K562 (cell line): Measurements from ENCODE around the gene AMMECR1L. TPM values are rescaled to one million over a fixed set of nuclear protein-coding genes. Genes with fewer than 3 reads are reported as not detected.

Experiments used
- CHAMP1 ChIP-seq: fragments of 450-650 bp; IDR thresholded peaks from 2 replicates; pipeline ENCODE4 v1.6.1; 2016; ENCODE audit warnings: mild to moderate bottlenecking
- EHMT2 ChIP-seq: fragments of 450-650 bp; IDR thresholded peaks from 2 replicates; pipeline ENCODE4 v1.6.1; 2018; ENCODE audit warnings: antibody characterized with exemption
- ETS1 ChIP-seq: conservative IDR thresholded peaks from 2 replicates; pipeline ENCODE4 v1.6.1; 2011; ENCODE audit warnings: low read depth, mild to moderate bottlenecking, low read length; ENCODE audit not compliant: control insufficient read depth
- MAX ChIP-seq: sonication (generic); formaldehyde crosslinking; IDR thresholded peaks from 2 replicates; pipeline ENCODE4 v1.9.0; 2022; ENCODE audit warnings: mild to moderate bottlenecking, missing genetic modification reagents
- MTA1 ChIP-seq: fragments of 450-650 bp; IDR thresholded peaks from 2 replicates; pipeline ENCODE4 v1.6.1; 2017; ENCODE audit warnings: borderline replicate concordance
- NR2C1 ChIP-seq, 2 experiments: fragments of 450-650 bp; IDR thresholded peaks; 2 replicates each; pipeline ENCODE4 v1.6.1; 2017; ENCODE audit warnings: mild to moderate bottlenecking in 2 of 2, antibody characterized with exemption in 1 of 2, inconsistent platforms in 1 of 2, missing compliant biosample characterization in 1 of 2, missing genetic modification characterization in 1 of 2
- NRF1 ChIP-seq, 2 experiments: fragments of 450-650 bp; IDR thresholded peaks in 1 of 2; conservative IDR thresholded peaks in 1 of 2; 2 replicates each; pipeline ENCODE4 v1.6.1; 2014; ENCODE audit warnings: mild to moderate bottlenecking in 2 of 2
- PCBP1 ChIP-seq: fragments of 200-400 bp; formaldehyde crosslinking; IDR thresholded peaks from 2 replicates; pipeline ENCODE4 v1.6.1; 2018; ENCODE audit warnings: mild to moderate bottlenecking, low read depth, low read length; ENCODE audit not compliant: poor library complexity, severe bottlenecking
- THAP12 ChIP-seq: fragments of 250-450 bp; sonication (Bioruptor Pico); IDR thresholded peaks from 2 replicates; pipeline ENCODE4 v1.9.0; 2021; ENCODE audit warnings: mild to moderate bottlenecking, inconsistent platforms
- THRA ChIP-seq: fragments of 450-650 bp; IDR thresholded peaks from 2 replicates; pipeline ENCODE4 v1.6.1; 2017; ENCODE audit warnings: mild to moderate bottlenecking, moderate library complexity
- TOE1 ChIP-seq, 2 experiments: fragments of 450-650 bp in 1 of 2; sonication (generic) in 1 of 2; formaldehyde crosslinking in 1 of 2; IDR thresholded peaks; 2 replicates each; pipeline versions ENCODE4 v1.7.1 to v1.8.0; 2016 to 2022; ENCODE audit warnings: borderline replicate concordance in 2 of 2, mild to moderate bottlenecking in 2 of 2, antibody characterized with exemption in 1 of 2, inconsistent platforms in 1 of 2, low read depth in 1 of 2, missing genetic modification reagents in 1 of 2, moderate library complexity in 1 of 2
- TSHZ1 ChIP-seq: fragments of 250-450 bp; sonication (Bioruptor Pico); IDR thresholded peaks from 2 replicates; pipeline ENCODE4 v1.4.0; 2020; ENCODE audit warnings: mild to moderate bottlenecking, moderate library complexity
- ZBTB17 ChIP-seq: fragments of 450-650 bp; formaldehyde crosslinking; IDR thresholded peaks from 2 replicates; pipeline ENCODE4 v1.4.0; 2020; ENCODE audit warnings: mild to moderate bottlenecking
- ZC3H11A ChIP-seq: IDR thresholded peaks from 2 replicates; pipeline ENCODE4 v1.6.1; 2012; ENCODE audit warnings: low read depth, low read length, improper control_type of control experiment
- ZNF175 ChIP-seq: fragments of 200-800 bp; sonication (Bioruptor generic); IDR thresholded peaks from 2 replicates; pipeline ENCODE4 v1.6.1; 2016; ENCODE audit warnings: low read depth, mild to moderate bottlenecking, missing genetic modification characterization, missing compliant biosample characterization
- ZNF23 ChIP-seq: fragments of 250-450 bp; sonication (Bioruptor Pico); IDR thresholded peaks from 2 replicates; pipeline ENCODE4 v1.4.0; 2020; ENCODE audit warnings: mild to moderate bottlenecking
- polyA plus RNA-seq, 8 experiments: library from polyadenylated mRNA; depleted of rRNA in 4 of 8; stranded (reverse) in 5 of 8; unstranded in 3 of 8; fragments of >200 nt; fragmentation: Nextera tagmentation in 2 of 8; fragmentation: Illumina TruSeq in 1 of 8; extraction: Ambion mirVana in 2 of 8; extraction: Trizol in 1 of 8; gene quantifications; 2 replicates each; pipeline versions ENCODE4 v1.2.1 to v1.2.3, GENCODE V29; 2011 to 2014; ENCODE audit warnings: inconsistent platforms in 1 of 8, missing spikeins in 1 of 8
- total RNA-seq, 7 experiments: library from RNA; depleted of rRNA in 6 of 7; stranded (reverse); fragments of >200 nt in 6 of 7; fragmentation: Illumina TruSeq in 2 of 7; extraction: Trizol in 2 of 7; gene quantifications; 2 replicates each; pipeline versions ENCODE4 v1.2.1 to v1.2.3, GENCODE V29; 2011 to 2021; ENCODE audit warnings: low replicate concordance in 1 of 7

The AMMECR1L gene
- total and polyA plus RNA-seq, 9 of the 15 experiments (the other 6 are each of a cell fraction or from before 2014, with no cell fraction given), result 3.7 to 15.3 (median 9.1) TPM

GRCh38 chr2:127864877-127865276, 20.9 kb downstream of the AMMECR1L start (continued):
- TF ChIP-seq NR2C1 (IDR thresholded peaks at IDR 0.05) (no peak), NR2C1 (tag; IDR thresholded peaks at IDR 0.05) (no peak), TOE1 (IDR thresholded peaks at IDR 0.05; ENCODE audit: borderline replicate concordance) (no peak), TOE1 (CRISPR knock-in tag; IDR thresholded peaks at IDR 0.05; ENCODE audit: borderline replicate concordance, low read depth) (no peak), ZNF23 (CRISPR knock-in tag) (no peak), THAP12 (CRISPR knock-in tag) (no peak), ZC3H11A (no peak), THRA (no peak), NRF1 (conservative IDR thresholded peaks at IDR 0.05 in 1 of 2, IDR thresholded peaks at IDR 0.05 in 1 of 2) (no peak), ZNF175 (CRISPR knock-in tag) (no peak), ZBTB17 (no peak), ETS1 (no peak), MAX (no peak), EHMT2 (no peak), PCBP1 (no peak), TSHZ1 (CRISPR knock-in tag) (no peak), MTA1 (no peak), CHAMP1 (no peak)
